A549 (cell line): Measurements from ENCODE around the gene ZBTB20.

Experiments used
- CHD4 ChIP-seq: fragments of 200-600 bp; sonication (generic); IDR thresholded peaks from 2 replicates; pipeline ENCODE4 v1.6.1; 2016; ENCODE audit warnings: antibody characterized with exemption, mild to moderate bottlenecking, borderline replicate concordance
- CTCF ChIP-seq: fragments of >200 bp; sonication (Bioruptor Twin); formaldehyde crosslinking; IDR thresholded peaks from 3 replicates; pipeline ENCODE4 v1.5.1; 2016
- ELK1 ChIP-seq: fragments of 150-350 bp; IDR thresholded peaks from 2 replicates; pipeline ENCODE4 v1.6.1; 2014; ENCODE audit warnings: low read depth, mild to moderate bottlenecking, low read length
- MAX ChIP-seq: IDR thresholded peaks from 2 replicates; pipeline ENCODE4 v1.6.1; 2012
- NPAS2 ChIP-seq: fragments of 250-450 bp; sonication (Bioruptor Pico); IDR thresholded peaks from 2 replicates; pipeline ENCODE4 v1.8.0; 2022; ENCODE audit warnings: mild to moderate bottlenecking, moderate library complexity, borderline replicate concordance
- POLR2A ChIP-seq: IDR thresholded peaks from 2 replicates; pipeline ENCODE4 v1.6.1; 2012; ENCODE audit warnings: mild to moderate bottlenecking, low read length
- POLR2AphosphoS2 ChIP-seq: conservative IDR thresholded peaks from 2 replicates; pipeline ENCODE4 v1.6.1; 2012; ENCODE audit warnings: low read length, improper control_type of control experiment, inconsistent platforms
- RNF2 ChIP-seq: fragments of 200-600 bp; sonication (generic); IDR thresholded peaks from 2 replicates; pipeline ENCODE4 v1.6.1; 2016; ENCODE audit warnings: low read depth, mild to moderate bottlenecking, antibody characterized with exemption, moderate library complexity, borderline replicate concordance
- ZC3H11A ChIP-seq: fragments of 450-650 bp; IDR thresholded peaks from 2 replicates; pipeline ENCODE4 v1.6.1; 2014; ENCODE audit warnings: antibody characterized with exemption, mild to moderate bottlenecking

GRCh38 chr3:114333180-114333922 is 813.7 kb downstream of the ZBTB20 start:
- TF ChIP-seq RNF2: no peak
- TF ChIP-seq CTCF: no peak
- no peak for TF ChIP-seq ELK1
- no peak for TF ChIP-seq ZC3H11A
- TF ChIP-seq CHD4: no peak
- TF ChIP-seq MAX: no peak
- TF ChIP-seq POLR2A: no peak
- TF ChIP-seq NPAS2 (CRISPR knock-in tag): no peak
- TF ChIP-seq POLR2AphosphoS2: no peak
